ENCODE measurements around the gene KCNAB2. TPM values are rescaled to one million over a fixed set of nuclear protein-coding genes. Genes with fewer than 3 reads are reported as not detected.

The KCNAB2 gene
- total RNA-seq, 3 donors from 2014 or later = 6.9 to 19.8 (median 9.8) TPM

DNA sequence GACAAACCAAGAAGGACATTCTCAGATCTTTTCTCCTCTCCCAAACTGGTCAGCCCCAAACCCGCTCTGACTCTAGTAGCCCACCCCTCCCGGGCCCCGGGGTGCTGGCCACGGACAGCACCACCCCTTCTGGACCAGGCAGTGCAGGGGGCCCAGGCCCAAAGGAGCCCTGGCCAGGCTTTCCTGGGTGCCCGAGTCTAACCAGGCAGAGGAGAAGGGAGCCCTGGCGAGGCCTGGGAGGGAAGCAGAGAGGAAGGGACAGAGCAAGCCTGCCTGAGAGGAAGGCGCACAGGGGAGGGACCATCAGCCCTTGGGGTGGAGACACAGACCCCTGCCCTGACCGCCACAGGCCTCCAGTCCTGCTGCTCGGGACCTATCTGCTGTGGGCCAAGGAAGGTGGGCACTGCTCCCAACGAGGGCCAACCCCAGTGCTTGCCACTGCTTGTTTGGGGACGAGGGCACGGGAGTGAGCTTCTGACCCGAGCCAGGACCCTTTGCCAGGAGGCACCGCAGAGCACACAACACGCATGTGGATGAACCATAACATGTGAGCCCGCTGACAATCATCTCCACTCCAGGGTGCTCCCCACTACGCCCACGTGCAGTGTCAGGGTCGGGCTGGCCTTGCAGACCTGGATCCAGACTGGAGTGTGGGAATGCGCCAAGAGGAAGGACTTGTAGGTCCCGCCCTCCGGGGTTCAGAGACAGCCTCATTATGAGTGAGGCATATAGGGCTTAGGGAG, 57.6 kb downstream of the KCNAB2 start:
- intact Hi-C loops (cut with DNase I; ENCODE audit: low total_unique reads) = no loop called here
- Histone ChIP-seq H3K27ac (no peak overlapping the region), H3K27me3 (peaks cover 0 to 29% of the 10 kb centered on the region in 2 donors), H3K36me3 (no peaks in the 10 kb centered on the region), H3K4me1 (no peaks in the 10 kb centered on the region), H3K9me3 (no peaks in the 10 kb centered on the region), H3K4me3 (no peak overlapping the region)
- DNase-seq (ENCODE audit: low spot score in 2 of 2) = no peak
- no peak for TF ChIP-seq POLR2AphosphoS5 (IDR thresholded peaks at IDR 0.05)
- TF ChIP-seq POLR2A (IDR thresholded peaks at IDR 0.05) = no peak
- TF ChIP-seq, protein P1, sequence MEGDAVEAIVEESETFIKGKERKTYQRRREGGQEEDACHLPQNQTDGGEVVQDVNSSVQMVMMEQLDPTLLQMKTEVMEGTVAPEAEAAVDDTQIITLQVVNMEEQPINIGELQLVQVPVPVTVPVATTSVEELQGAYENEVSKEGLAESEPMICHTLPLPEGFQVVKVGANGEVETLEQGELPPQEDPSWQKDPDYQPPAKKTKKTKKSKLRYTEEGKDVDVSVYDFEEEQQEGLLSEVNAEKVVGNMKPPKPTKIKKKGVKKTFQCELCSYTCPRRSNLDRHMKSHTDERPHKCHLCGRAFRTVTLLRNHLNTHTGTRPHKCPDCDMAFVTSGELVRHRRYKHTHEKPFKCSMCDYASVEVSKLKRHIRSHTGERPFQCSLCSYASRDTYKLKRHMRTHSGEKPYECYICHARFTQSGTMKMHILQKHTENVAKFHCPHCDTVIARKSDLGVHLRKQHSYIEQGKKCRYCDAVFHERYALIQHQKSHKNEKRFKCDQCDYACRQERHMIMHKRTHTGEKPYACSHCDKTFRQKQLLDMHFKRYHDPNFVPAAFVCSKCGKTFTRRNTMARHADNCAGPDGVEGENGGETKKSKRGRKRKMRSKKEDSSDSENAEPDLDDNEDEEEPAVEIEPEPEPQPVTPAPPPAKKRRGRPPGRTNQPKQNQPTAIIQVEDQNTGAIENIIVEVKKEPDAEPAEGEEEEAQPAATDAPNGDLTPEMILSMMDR (IDR thresholded peaks at IDR 0.05) = no peak

DNA sequence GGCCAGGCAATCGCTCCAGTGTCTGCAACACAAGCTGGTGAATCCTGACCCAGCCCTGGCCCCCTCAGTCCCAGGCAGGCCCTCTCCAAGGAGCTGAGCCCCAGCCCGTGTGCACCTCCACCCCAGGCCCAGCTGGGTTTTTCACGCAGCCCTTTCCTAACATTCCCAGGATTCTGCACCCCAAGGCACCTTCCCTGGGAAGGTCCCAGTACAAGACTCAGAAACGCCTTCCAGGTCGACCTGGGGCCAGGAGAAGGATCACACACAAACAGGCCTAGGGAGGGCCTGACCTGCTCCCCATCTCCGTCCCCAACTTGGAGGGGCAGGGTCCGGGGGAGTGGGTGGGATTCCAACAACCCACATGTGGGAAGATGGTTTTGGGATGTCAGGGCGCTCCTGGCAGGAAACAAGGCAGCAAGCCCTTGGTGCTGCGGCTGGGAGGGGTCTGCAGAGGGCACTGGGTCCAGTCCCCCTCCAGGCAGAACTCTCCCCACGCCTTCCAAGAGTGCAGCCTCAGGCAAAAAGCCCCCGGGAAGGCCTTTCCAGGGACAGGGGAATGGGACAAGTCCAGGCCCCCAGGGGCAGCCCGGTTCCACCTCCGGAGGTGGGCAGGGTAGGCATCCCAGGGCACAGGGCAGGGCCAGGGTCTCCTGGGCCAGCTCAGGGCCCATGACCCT, 58.3 kb downstream of the KCNAB2 start:
- intact Hi-C loops (cut with DNase I; ENCODE audit: low total_unique reads) = no loop called here
- TF ChIP-seq, protein P1 (IDR thresholded peaks at IDR 0.05) = no peak
- TF ChIP-seq POLR2AphosphoS5 (IDR thresholded peaks at IDR 0.05) (no peak), POLR2A (IDR thresholded peaks at IDR 0.05) (no peak)
- H3K36me3 ChIP-seq = no peaks in the 10 kb centered on the region
- H3K27me3 ChIP-seq = peaks cover 0 to 29% of the 10 kb centered on the region in 2 donors
- no peak overlapping the region for H3K27ac ChIP-seq
- H3K9me3 ChIP-seq = no peaks in the 10 kb centered on the region
- no peak for DNase-seq (ENCODE audit: low spot score in 2 of 2)
- no peaks in the 10 kb centered on the region for H3K4me1 ChIP-seq
- H3K4me3 ChIP-seq = no peak overlapping the region

DNA sequence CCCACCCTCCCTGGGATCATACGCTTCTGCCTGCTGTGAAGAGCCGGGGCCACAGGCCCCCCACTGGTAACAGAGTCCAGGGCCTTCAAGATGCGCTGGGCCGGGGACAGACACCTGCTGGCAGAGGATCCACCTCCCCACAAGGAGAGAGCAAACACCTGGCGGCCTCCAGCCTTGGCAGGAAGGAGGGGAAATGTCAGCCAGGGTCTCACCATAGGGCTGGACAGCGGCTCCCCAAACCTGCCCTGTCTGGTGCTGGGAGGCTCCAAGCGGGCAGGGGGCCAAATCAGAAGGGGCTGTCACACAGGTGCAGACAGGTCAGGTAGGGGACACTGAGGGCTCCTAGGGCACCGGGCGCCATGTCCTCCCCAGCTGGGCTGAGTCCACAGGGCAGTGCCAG, 58.9 kb downstream of the KCNAB2 start:
- Histone ChIP-seq H3K9me3 (no peaks in the 10 kb centered on the region), H3K4me3 (no peak overlapping the region), H3K27me3 (peaks cover 0 to 30% of the 10 kb centered on the region in 2 donors), H3K36me3 (no peaks in the 10 kb centered on the region), H3K4me1 (no peaks in the 10 kb centered on the region), H3K27ac (no peak overlapping the region)
- DNase-seq (ENCODE audit: low spot score in 2 of 2) = no peak
- no peak for TF ChIP-seq POLR2AphosphoS5 (IDR thresholded peaks at IDR 0.05)
- TF ChIP-seq, protein P1 (IDR thresholded peaks at IDR 0.05) = no peak
- no peak for TF ChIP-seq POLR2A (IDR thresholded peaks at IDR 0.05)
- intact Hi-C loops (cut with DNase I; ENCODE audit: low total_unique reads) = no loop called here

DNA sequence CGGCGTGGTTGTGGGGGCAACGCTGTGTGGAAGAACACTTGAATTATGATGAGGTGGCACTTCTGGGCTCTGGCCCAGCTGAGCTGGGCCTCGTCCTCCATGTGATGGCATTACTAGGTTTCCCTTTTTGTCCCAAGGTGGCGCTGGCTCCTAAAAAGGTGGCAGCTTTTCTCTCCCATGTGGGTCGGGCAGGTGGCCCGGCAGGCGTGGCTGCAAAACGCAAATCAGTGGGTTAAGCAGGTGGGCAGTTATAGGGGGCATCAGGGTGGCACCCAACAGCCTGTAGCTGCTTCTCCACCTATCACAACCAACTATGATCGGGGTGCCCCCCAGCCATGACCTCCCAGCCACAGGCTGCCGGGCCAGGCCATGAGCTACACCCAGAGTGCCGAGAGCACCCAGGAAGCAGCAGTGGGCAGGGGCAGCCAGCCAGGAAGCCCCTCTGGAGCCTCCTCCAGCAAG, 59.6 kb downstream of the KCNAB2 start:
- Histone ChIP-seq H3K4me3 (no peak overlapping the region), H3K27me3 (peaks cover 0 to 34% of the 10 kb centered on the region in 2 donors), H3K9me3 (no peaks in the 10 kb centered on the region), H3K36me3 (no peaks in the 10 kb centered on the region), H3K4me1 (no peaks in the 10 kb centered on the region), H3K27ac (no peak overlapping the region)
- no peak for DNase-seq (ENCODE audit: low spot score in 2 of 2)
- intact Hi-C loops (cut with DNase I; ENCODE audit: low total_unique reads) = no loop called here
- TF ChIP-seq POLR2AphosphoS5 (IDR thresholded peaks at IDR 0.05) (no peak), POLR2A (IDR thresholded peaks at IDR 0.05) (no peak)
- TF ChIP-seq, protein P1 (IDR thresholded peaks at IDR 0.05) = no peak

DNA sequence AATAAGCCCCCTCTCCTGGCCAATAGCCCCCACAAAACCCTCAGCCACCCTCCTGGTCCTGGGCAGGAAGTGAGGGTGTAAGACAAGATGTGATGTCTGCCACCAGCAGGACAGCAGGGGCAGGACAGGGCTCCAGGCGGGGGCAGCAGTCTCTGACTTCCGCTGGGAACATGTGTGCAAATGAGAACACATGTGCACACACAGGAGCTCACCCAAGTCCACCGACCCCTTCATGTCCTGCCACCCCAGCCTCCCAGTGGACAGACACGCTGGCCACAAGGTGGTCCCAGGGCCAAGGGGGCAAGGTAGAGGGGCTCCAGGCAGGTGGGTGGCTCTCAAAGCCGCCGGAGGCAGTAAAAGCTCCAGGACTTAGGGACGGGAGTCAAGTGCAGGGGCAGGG, 60.1 kb downstream of the KCNAB2 start:
- intact Hi-C loops (cut with DNase I; ENCODE audit: low total_unique reads) = no loop called here
- no peaks in the 10 kb centered on the region for H3K4me1 ChIP-seq
- H3K36me3 ChIP-seq = no peaks in the 10 kb centered on the region
- peaks cover 0 to 38% of the 10 kb centered on the region in 2 donors for H3K27me3 ChIP-seq
- no peaks in the 10 kb centered on the region for H3K9me3 ChIP-seq
- TF ChIP-seq POLR2A (IDR thresholded peaks at IDR 0.05) (no peak), POLR2AphosphoS5 (IDR thresholded peaks at IDR 0.05) (no peak)
- TF ChIP-seq, protein P1 (IDR thresholded peaks at IDR 0.05) = no peak
- H3K27ac ChIP-seq = no peak overlapping the region
- no peak for DNase-seq (ENCODE audit: low spot score in 2 of 2)
- no peak overlapping the region for H3K4me3 ChIP-seq

All from breast epithelium (tissue), 4 donors.